ENCODE results near the gene ARVCF.

DNA sequence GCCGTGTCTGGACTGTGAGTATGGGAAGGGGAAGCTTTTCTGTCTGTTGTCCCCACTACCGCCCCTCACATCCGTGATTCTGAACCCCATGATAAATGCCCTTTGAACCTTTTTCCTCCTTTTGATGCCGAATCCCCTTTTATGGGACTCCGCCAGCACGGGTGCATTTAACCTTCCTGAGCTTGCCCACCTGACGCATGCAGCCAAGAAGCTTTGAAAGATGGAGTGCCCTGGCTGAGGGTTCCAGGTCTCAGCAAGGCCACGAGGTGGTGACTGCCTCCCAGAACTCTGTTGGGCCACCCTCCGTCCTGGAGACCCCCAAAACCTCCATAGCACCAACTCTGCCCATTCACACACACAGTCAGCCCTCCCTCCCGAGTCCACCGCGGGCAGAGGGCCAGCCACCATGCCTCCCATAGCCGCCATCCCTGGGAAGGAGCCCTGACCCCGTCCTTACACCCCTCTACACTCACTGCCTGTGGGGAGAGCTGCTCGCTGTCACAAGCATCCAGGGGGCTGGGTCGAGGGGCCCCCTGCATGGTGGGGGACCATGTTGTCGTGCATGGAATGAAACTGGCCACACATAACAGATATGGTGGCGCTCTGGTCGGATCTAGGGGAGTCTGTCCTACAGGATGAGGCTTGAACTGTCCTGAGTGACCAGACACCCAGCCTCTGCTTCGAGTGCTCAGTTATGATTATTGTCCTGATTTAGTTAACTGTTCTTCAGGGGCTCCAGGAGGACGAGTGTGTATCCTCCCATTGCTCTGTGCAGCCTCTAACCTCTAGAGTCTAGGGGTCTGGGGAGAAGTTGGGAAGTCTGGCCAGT lies 75.9 kb downstream of the ARVCF start:
- TF ChIP-seq, protein P1, sequence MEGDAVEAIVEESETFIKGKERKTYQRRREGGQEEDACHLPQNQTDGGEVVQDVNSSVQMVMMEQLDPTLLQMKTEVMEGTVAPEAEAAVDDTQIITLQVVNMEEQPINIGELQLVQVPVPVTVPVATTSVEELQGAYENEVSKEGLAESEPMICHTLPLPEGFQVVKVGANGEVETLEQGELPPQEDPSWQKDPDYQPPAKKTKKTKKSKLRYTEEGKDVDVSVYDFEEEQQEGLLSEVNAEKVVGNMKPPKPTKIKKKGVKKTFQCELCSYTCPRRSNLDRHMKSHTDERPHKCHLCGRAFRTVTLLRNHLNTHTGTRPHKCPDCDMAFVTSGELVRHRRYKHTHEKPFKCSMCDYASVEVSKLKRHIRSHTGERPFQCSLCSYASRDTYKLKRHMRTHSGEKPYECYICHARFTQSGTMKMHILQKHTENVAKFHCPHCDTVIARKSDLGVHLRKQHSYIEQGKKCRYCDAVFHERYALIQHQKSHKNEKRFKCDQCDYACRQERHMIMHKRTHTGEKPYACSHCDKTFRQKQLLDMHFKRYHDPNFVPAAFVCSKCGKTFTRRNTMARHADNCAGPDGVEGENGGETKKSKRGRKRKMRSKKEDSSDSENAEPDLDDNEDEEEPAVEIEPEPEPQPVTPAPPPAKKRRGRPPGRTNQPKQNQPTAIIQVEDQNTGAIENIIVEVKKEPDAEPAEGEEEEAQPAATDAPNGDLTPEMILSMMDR (conservative IDR thresholded peaks at IDR 0.05; ENCODE audit: low read depth in 2 of 2) = no peak
- TF ChIP-seq POLR2AphosphoS5 (IDR thresholded peaks at IDR 0.05; ENCODE audit: low read depth) (no peak), EZH2 (IDR thresholded peaks at IDR 0.05; ENCODE audit: low read depth, unreplicated experiment) (no peak), CREB1 (CRISPR knock-in tag; IDR thresholded peaks at IDR 0.05; ENCODE audit: low read depth) (no peak), NANOG (IDR thresholded peaks at IDR 0.05; ENCODE audit: borderline replicate concordance) (no peak), EZH2phosphoT487 (IDR thresholded peaks at IDR 0.05; ENCODE audit: unreplicated experiment) (no peak), JUNB (IDR thresholded peaks at IDR 0.05; ENCODE audit: unreplicated experiment) (no peak)
- TF ChIP-seq, protein P2, sequence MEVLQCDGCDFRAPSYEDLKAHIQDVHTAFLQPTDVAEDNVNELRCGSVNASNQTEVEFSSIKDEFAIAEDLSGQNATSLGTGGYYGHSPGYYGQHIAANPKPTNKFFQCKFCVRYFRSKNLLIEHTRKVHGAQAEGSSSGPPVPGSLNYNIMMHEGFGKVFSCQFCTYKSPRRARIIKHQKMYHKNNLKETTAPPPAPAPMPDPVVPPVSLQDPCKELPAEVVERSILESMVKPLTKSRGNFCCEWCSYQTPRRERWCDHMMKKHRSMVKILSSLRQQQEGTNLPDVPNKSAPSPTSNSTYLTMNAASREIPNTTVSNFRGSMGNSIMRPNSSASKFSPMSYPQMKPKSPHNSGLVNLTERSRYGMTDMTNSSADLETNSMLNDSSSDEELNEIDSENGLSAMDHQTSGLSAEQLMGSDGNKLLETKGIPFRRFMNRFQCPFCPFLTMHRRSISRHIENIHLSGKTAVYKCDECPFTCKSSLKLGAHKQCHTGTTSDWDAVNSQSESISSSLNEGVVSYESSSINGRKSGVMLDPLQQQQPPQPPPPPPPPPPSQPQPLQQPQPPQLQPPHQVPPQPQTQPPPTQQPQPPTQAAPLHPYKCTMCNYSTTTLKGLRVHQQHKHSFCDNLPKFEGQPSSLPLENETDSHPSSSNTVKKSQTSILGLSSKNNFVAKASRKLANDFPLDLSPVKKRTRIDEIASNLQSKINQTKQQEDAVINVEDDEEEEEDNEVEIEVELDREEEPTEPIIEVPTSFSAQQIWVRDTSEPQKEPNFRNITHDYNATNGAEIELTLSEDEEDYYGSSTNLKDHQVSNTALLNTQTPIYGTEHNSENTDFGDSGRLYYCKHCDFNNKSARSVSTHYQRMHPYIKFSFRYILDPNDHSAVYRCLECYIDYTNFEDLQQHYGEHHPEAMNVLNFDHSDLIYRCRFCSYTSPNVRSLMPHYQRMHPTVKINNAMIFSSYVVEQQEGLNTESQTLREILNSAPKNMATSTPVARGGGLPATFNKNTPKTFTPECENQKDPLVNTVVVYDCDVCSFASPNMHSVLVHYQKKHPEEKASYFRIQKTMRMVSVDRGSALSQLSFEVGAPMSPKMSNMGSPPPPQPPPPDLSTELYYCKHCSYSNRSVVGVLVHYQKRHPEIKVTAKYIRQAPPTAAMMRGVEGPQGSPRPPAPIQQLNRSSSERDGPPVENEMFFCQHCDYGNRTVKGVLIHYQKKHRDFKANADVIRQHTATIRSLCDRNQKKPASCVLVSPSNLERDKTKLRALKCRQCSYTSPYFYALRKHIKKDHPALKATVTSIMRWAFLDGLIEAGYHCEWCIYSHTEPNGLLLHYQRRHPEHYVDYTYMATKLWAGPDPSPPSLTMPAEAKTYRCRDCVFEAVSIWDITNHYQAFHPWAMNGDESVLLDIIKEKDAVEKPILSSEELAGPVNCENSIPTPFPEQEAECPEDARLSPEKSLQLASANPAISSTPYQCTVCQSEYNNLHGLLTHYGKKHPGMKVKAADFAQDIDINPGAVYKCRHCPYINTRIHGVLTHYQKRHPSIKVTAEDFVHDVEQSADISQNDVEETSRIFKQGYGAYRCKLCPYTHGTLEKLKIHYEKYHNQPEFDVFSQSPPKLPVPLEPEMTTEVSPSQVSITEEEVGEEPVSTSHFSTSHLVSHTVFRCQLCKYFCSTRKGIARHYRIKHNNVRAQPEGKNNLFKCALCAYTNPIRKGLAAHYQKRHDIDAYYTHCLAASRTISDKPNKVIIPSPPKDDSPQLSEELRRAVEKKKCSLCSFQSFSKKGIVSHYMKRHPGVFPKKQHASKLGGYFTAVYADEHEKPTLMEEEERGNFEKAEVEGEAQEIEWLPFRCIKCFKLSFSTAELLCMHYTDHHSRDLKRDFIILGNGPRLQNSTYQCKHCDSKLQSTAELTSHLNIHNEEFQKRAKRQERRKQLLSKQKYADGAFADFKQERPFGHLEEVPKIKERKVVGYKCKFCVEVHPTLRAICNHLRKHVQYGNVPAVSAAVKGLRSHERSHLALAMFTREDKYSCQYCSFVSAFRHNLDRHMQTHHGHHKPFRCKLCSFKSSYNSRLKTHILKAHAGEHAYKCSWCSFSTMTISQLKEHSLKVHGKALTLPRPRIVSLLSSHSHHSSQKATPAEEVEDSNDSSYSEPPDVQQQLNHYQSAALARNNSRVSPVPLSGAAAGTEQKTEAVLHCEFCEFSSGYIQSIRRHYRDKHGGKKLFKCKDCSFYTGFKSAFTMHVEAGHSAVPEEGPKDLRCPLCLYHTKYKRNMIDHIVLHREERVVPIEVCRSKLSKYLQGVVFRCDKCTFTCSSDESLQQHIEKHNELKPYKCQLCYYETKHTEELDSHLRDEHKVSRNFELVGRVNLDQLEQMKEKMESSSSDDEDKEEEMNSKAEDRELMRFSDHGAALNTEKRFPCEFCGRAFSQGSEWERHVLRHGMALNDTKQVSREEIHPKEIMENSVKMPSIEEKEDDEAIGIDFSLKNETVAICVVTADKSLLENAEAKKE (CRISPR knock-in tag; IDR thresholded peaks at IDR 0.05) = no peak
- TF ChIP-seq, protein P3, sequence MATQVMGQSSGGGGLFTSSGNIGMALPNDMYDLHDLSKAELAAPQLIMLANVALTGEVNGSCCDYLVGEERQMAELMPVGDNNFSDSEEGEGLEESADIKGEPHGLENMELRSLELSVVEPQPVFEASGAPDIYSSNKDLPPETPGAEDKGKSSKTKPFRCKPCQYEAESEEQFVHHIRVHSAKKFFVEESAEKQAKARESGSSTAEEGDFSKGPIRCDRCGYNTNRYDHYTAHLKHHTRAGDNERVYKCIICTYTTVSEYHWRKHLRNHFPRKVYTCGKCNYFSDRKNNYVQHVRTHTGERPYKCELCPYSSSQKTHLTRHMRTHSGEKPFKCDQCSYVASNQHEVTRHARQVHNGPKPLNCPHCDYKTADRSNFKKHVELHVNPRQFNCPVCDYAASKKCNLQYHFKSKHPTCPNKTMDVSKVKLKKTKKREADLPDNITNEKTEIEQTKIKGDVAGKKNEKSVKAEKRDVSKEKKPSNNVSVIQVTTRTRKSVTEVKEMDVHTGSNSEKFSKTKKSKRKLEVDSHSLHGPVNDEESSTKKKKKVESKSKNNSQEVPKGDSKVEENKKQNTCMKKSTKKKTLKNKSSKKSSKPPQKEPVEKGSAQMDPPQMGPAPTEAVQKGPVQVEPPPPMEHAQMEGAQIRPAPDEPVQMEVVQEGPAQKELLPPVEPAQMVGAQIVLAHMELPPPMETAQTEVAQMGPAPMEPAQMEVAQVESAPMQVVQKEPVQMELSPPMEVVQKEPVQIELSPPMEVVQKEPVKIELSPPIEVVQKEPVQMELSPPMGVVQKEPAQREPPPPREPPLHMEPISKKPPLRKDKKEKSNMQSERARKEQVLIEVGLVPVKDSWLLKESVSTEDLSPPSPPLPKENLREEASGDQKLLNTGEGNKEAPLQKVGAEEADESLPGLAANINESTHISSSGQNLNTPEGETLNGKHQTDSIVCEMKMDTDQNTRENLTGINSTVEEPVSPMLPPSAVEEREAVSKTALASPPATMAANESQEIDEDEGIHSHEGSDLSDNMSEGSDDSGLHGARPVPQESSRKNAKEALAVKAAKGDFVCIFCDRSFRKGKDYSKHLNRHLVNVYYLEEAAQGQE (IDR thresholded peaks at IDR 0.05; ENCODE audit: unreplicated experiment) = no peak
